ENCODE results near the gene FBXL7.

Gene FBXL7

DNA sequence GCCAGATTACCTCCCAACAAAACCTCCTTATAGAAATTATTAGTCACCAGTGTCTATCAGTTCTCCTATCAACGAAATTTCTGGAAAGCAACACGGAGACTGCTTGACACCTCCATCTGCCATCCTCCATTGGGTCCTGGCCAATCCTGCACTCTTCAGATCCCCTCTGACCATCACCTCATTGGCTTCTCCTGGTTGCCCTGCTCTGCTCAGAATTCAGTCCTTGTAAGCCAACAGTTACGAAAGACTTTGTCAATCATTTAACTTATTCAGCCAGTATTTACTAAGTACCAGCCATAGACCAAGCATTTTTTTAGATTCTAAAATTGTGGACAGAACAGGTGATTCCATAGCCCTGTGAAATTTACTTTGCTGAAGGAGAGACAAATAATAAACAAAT is 451.1 kb downstream of the FBXL7 start:
- DNase-seq (ENCODE audit: low read depth): no peak

DNA sequence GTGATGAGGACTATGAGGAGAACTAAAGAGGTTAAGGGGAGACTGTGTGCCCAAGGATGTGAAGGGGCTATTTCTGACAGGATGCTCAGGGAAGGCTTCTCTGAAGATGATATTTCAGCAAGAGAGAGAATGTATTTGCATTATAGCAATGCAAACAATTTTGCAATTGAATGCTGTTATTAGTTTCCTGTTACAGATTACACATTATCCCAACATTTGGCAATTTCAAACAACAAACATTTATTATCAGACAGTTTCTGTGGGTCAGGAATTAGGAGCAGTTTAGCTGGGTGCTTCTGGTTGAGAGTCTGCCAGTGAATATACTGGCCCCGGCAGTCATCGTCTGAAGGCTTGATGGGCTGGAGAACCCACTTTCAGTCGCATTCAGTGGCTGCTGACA is 451.6 kb downstream of the FBXL7 start:
- DNase-seq (ENCODE audit: low read depth): no peak

DNA sequence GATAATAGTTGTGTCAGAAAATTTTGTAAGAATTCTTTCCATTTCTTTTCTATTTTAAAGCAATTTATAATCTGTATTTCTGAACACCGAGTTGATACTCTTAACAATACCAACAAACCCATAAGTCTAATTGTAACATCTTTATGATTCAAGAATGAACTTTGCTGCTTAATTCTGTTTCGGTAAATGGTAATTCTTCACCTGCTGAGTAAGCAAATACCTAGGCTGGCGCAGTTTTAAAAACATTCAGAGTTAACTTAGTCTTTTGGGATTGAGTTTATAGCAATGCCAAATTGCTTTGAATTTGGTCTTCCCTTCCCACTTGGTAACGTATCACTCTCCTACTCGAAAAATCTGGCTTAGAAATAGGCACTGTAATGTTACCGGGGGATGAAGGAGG is 456.6 kb downstream of the FBXL7 start:
- no peak for DNase-seq (ENCODE audit: low read depth)

DNA sequence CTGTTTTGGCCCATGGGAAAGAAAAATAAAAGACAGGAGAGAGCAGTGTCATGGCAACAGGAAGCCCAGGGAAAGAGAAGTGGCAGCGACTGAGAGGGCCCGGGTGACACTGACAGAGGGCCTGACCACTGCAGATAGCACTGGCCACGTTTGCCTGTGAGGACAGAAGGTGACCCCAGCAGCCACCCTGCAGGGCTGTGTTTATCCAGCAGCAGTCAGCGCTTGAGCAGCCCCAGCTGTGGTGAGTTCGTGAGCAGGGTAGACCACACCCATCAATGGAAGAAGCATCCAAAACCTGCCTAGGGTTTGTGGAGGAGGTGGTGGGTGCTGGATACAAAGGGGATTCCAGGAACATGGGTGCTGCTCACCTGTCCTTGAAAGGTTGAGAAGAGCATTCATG is 457.1 kb downstream of the FBXL7 start:
- DNase-seq (ENCODE audit: low read depth): no peak

DNA sequence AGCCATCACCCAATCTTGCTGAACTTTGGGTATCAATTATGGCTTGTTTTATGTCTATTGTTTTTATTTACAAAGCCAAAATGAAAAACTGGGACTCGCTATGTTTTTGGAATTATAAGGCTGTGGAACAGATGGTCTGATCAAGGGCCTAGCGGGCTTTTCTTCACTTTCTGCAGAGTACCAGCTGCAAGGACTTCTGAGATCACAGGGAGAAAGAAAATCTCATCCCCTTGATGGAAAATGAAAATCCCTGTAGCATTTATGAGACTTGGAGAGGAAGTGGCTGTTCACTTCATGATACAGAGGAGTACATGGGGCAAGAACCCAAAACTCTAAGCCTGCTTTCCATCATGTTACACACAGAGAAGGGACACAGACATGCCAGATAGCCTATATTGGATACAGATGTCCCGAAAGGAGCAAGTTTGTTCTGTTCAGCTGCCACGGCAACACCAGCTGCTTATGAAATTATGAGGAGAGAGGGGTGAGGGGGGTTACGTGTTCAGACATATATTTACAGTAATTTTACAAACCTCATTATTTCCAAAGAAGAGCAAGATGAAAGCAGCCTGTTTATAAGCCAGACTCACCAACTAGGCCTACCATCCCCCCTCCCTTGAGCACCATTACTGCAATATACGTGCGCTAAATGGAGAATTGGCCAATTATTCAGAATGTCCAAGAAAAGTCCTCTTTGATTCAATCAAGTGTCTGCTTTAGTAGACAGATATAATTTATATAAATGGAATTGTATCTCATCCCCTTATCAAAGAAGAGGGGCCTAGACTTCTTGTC is 459.6 kb downstream of the FBXL7 start:
- DNase-seq (ENCODE audit: low read depth): no peak

DNA sequence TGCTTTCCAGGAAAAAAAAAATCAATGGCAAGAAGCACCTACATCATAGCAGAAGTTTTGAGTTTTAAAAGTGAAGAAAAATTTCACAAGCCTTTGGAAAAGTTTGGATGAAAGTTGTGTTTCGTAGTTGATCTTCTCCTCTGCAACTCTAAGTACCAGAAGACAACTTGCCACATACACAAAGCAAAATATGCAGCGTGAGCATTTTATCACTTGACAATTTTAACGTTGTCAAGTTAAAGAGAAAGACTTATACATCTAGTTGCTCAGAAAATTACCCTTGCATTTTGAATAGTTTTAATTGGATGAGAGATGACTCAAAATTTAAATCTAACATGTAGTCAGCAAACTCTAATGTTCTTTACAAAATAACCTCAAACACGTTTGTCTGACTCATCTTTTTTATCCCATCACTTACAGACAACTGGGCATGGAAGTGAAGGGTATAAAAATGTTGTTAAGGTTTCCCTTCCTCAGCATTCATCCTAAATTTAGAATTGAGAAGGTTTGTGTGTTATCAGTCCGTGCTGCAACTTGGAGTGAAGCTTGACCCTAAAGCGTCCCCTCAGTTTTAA is 466.2 kb downstream of the FBXL7 start:
- no peak for DNase-seq (ENCODE audit: low read depth)

DNA sequence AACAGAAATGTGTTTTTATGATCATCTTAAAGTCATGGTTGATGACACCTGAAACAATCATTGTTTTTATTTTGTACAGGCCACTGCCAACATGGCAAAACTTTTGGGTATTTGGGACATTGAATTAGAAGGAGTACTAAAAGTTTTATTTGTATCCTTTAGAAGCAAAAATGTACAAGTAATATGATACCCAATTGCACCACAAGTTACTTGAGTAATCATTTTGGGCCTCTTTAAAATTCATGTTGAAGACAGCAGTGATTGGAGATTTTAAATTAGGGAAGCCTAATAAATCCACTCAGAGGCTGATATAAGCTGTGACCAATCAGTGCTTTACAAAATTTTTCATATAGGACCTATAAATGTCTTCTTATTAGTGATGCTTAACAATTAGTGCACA is 466.7 kb downstream of the FBXL7 start:
- DNase-seq (ENCODE audit: low read depth): no peak

DNA sequence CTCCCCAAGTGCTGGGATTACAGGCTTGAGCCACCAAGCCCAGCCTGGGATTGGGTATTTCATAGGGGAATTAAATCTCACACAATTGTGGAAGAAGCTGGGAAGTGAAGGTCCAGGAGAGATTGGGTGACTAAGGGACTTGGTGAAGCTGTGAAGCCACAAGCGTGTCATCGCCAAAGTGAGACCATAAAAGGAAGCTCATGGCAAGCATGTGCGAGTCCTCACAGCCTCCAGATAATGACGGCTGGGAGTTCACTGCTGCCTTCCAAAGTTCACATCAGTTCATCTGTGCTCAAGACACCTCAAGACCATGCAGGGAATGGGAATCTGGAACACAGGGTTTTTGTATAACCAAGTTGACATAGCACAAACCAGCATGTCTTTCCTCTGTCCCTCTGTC is 469.0 kb downstream of the FBXL7 start:
- no peak for DNase-seq (ENCODE audit: low read depth)

DNA sequence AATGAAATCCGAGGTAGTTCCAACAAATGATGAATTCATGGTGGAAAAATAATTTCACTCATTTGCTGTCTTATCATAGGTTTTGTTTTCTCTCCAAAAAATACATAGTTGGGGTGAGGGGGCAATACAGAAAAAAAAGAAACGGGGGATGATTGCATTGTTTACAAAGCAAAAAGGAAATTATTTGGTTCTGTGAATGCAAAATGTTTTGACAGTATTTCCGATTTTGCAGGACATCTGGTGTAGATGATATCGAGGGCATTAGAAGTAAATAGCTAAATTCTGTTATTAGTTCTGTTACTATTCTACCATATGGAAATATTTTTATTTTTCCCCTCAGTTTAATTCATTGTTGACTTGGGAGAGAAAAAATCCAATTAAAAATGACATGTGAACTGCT is 477.9 kb downstream of the FBXL7 start:
- DNase-seq (ENCODE audit: low read depth): no peak

DNA sequence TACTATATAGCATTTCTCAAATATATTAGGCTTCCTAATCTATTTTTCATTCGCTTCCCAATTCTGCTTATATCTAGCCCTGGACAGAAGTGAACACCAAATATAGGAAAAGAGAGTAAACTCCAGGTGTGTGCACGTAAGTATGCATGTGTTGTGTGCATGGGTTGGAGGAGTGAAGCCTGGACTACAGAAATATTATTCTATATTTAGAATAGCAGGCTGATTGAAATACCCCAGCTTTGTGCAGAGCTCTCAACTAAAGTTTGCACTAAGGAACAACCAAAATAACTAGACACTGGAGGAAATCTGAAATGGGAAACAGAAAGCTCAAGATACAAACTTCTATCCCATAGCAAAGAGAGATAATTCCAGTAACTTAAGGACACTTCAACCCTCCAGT is 480.9 kb downstream of the FBXL7 start:
- no peak for DNase-seq (ENCODE audit: low read depth)

DNA sequence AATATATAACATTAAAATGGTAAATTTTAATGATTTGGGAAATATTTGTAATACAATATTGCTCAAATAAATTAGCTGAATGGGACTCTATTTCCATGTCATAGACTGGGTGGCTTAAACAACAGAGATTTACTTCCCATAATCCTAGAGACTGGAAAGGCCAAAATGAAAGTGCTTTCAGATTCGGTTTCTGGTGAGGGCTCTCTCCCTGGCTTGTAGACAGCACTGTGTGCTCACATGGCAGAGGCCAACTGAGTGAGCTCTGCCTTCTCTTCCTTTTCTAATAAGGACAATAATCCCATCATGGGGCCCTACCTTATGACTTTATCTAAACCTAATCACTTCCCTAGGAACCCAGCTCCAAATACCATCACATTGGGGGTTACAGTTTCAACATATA is 483.4 kb downstream of the FBXL7 start:
- no peak for DNase-seq (ENCODE audit: low read depth)
